Uterus (tissue), 2 donors: ENCODE measurements around the gene TRDMT1.
A peak's percentile ranks its signal among the peaks of the same experiment; 100 is the strongest.

Source experiments
- CTCF ChIP-seq, 4 experiments: fragments of 200-600 bp in 2 of 4; fragments of 450-650 bp in 2 of 4; sonication (generic) in 2 of 4; IDR thresholded peaks; one replicate each; pipeline ENCODE4 v1.5.1; 2016 to 2019; ENCODE audit warnings: antibody characterized with exemption in 4 of 4, mild to moderate bottlenecking in 2 of 4, moderate library complexity in 1 of 4
- POLR2A ChIP-seq, 2 donors: fragments of 450-650 bp; IDR thresholded peaks; one replicate each; pipeline ENCODE4 v1.6.1; 2016; ENCODE audit warnings: antibody characterized with exemption in 2 of 2, mild to moderate bottlenecking in 1 of 2, moderate library complexity in 1 of 2

- TF ChIP-seq CTCF (IDR thresholded peaks at IDR 0.05) (peak in 3 of 4 experiments; percentile 6 to 48 (median 23)), POLR2A (IDR thresholded peaks at IDR 0.05) (peak; percentile 47 to 66)
These were observed 26.9 kb upstream of the TRDMT1 start, which contains the start of gene VIM for GRCh38 chr10:17228091-17229015.
